Measurements from ENCODE around the gene RELL2. TPM values are rescaled to one million over a fixed set of nuclear protein-coding genes. Genes with fewer than 3 reads are reported as not detected.

The RELL2 gene
- total RNA-seq, 1 donor from 2014 or later, result 7.8 TPM

GRCh38 chr5:141617128-141617527 lies 19.7 kb upstream of the RELL2 start:
- H3K36me3 ChIP-seq (ENCODE audit: control insufficient read depth, insufficient read depth, low read length), result peaks cover 2% of the 10 kb centered on the region
- no peak for DNase-seq (ENCODE audit: low read depth)
- TF ChIP-seq CTCF (IDR thresholded peaks at IDR 0.05; ENCODE audit: insufficient read depth, low read length, poor library complexity, severe bottlenecking), result no peak
- peak overlapping the region; percentile 90 for H3K4me3 ChIP-seq (ENCODE audit: low read depth, low read length)
- no peaks in the 10 kb centered on the region for H3K27me3 ChIP-seq (ENCODE audit: control insufficient read depth, insufficient read depth, low read length)

- Histone ChIP-seq H3K4me3 (ENCODE audit: low read depth, low read length) (peak overlapping the region; percentile 90), H3K36me3 (ENCODE audit: control insufficient read depth, insufficient read depth, low read length) (peaks cover 2% of the 10 kb centered on the region), H3K27me3 (ENCODE audit: control insufficient read depth, insufficient read depth, low read length) (no peaks in the 10 kb centered on the region)
- TF ChIP-seq CTCF (IDR thresholded peaks at IDR 0.05; ENCODE audit: insufficient read depth, low read length, poor library complexity, severe bottlenecking), result no peak
- DNase-seq (ENCODE audit: low read depth), result no peak
Measured at GRCh38 chr5:141617682-141618029, 19.1 kb upstream of the RELL2 start.

- no peak for DNase-seq (ENCODE audit: low read depth)
- Histone ChIP-seq H3K4me3 (ENCODE audit: low read depth, low read length) (peak overlapping the region; percentile 90), H3K27me3 (ENCODE audit: control insufficient read depth, insufficient read depth, low read length) (no peaks in the 10 kb centered on the region), H3K36me3 (ENCODE audit: control insufficient read depth, insufficient read depth, low read length) (peaks cover 2% of the 10 kb centered on the region)
- TF ChIP-seq CTCF (IDR thresholded peaks at IDR 0.05; ENCODE audit: insufficient read depth, low read length, poor library complexity, severe bottlenecking), result no peak
Measured at GRCh38 chr5:141618030-141618803, 18.6 kb upstream of the RELL2 start.

GRCh38 chr5:141618804-141619554 lies 17.8 kb upstream of the RELL2 start, which contains the start of gene DIAPH1:
Gene DIAPH1 (minus strand): TSS chr5:141619000. CDS start chr5:141618914, 86 bp downstream.
- Histone ChIP-seq H3K27me3 (ENCODE audit: control insufficient read depth, insufficient read depth, low read length) (no peaks in the 10 kb centered on the region), H3K36me3 (ENCODE audit: control insufficient read depth, insufficient read depth, low read length) (peaks cover 2% of the 10 kb centered on the region), H3K4me3 (ENCODE audit: low read depth, low read length) (peak within 1 kb of the TSS; percentile 90)
- peak; percentile 75 for DNase-seq (ENCODE audit: low read depth)
- peak; percentile 94 for TF ChIP-seq CTCF (IDR thresholded peaks at IDR 0.05; ENCODE audit: insufficient read depth, low read length, poor library complexity, severe bottlenecking)

- no peak for TF ChIP-seq CTCF (IDR thresholded peaks at IDR 0.05; ENCODE audit: insufficient read depth, low read length, poor library complexity, severe bottlenecking)
- DNase-seq (ENCODE audit: low read depth), result no peak
- Histone ChIP-seq H3K27me3 (ENCODE audit: control insufficient read depth, insufficient read depth, low read length) (no peaks in the 10 kb centered on the region), H3K36me3 (ENCODE audit: control insufficient read depth, insufficient read depth, low read length) (peaks cover 2% of the 10 kb centered on the region), H3K4me3 (ENCODE audit: low read depth, low read length) (no peak overlapping the region)
Measured at GRCh38 chr5:141623186-141623585, 13.6 kb upstream of the RELL2 start.

All from kidney epithelial cell (primary cell).